Retinal pigment epithelial cell (primary cell): ENCODE data around the gene ARHGEF7.

Source experiments
- DNase-seq: peaks from one replicate; pipeline ENCODE4 v3.0.0-alpha.2; 2010; ENCODE audit warnings: low read depth
- H3K4me3 ChIP-seq: 2 replicates; pipeline ENCODE4 v1.5.1; 2011; ENCODE audit warnings: mild to moderate bottlenecking, low read length, control low read depth, moderate library complexity
- CTCF ChIP-seq: conservative IDR thresholded peaks from 2 replicates; pipeline ENCODE4 v1.5.1; 2011; ENCODE audit warnings: low read depth, low read length, control low read depth, inconsistent platforms

ARHGEF7 gene

GRCh38 chr13:111241862-111242261 is 126.8 kb downstream of the ARHGEF7 start:
- TF ChIP-seq CTCF: no peak
- H3K4me3 ChIP-seq: no peak overlapping the region
- DNase-seq: no peak

- no peak for TF ChIP-seq CTCF
- H3K4me3 ChIP-seq: no peak overlapping the region
- no peak for DNase-seq
Measured at GRCh38 chr13:111242585-111242984, 127.5 kb downstream of the ARHGEF7 start.

- no peak overlapping the region for H3K4me3 ChIP-seq
- no peak for TF ChIP-seq CTCF
- DNase-seq: no peak
Measured at GRCh38 chr13:111243981-111244380, 128.9 kb downstream of the ARHGEF7 start.

GRCh38 chr13:111245576-111246384 is 130.7 kb downstream of the ARHGEF7 start:
- no peak for DNase-seq
- H3K4me3 ChIP-seq: no peak overlapping the region
- no peak for TF ChIP-seq CTCF

GRCh38 chr13:111247552-111247951 is 132.4 kb downstream of the ARHGEF7 start:
- DNase-seq: no peak
- H3K4me3 ChIP-seq: no peak overlapping the region
- TF ChIP-seq CTCF: no peak

- TF ChIP-seq CTCF: no peak
- no peak for DNase-seq
- no peak overlapping the region for H3K4me3 ChIP-seq
Measured at GRCh38 chr13:111248822-111249221, 133.7 kb downstream of the ARHGEF7 start.

- H3K4me3 ChIP-seq: no peak overlapping the region
- TF ChIP-seq CTCF: no peak
- DNase-seq: no peak
Measured at GRCh38 chr13:111249637-111250360, 134.7 kb downstream of the ARHGEF7 start.
